ENCODE measurements around the gene DNM1. TPM values are rescaled to one million over a fixed set of nuclear protein-coding genes. Genes with fewer than 3 reads are reported as not detected.

DNM1 gene
- total and polyA plus RNA-seq, 2 experiments from 2014 or later = 14.4 to 37.2 TPM

DNA sequence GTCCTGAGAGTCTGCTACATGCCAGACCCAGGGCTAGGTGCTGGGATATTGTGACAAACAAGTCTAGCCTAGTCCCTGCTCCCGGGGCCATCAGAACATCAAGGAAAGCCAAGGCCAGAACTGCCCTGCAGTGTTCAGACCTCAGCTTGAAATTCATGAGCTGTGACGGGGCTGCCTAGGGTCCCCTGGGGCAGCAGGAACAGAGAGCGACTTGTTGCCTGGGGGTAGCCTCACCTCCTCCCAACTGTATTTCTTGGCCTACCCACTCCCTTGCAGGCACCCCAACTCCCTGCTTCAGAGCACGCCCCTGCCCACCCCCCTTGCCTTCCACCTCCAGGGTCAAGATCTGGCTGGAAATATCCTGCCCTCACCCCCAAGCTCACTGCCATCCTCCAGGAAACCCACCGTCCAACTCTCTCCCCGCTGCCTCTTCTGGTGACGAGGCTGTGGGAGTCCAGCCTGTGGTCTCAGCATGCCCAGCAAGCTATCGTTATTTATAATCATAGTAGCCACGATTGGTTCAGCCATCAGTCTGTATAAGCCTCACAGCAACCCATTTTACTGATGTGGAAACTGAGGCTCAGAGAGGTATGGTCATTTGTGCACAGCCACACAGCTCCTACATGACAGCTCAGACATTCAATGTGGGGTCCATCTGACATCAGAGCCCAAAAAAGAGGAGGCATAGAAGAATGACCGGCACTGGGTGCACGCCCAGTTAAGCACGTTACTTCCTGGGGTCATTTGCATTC lies 10.7 kb downstream of the DNM1 start:
- Histone ChIP-seq H3K79me2 (no peaks in the 10 kb centered on the region), H3K9me2 (replicated peaks; ENCODE audit: insufficient read depth) (no peaks in the 10 kb centered on the region), H3K4me2 (no peak overlapping the region), H3K27ac (no peak overlapping the region), H3K9me3 (ENCODE audit: low read depth) (no peaks in the 10 kb centered on the region), H3K27me3 (no peaks in the 10 kb centered on the region), H4K20me1 (ENCODE audit: insufficient read depth, poor library complexity, severe bottlenecking) (no peaks in the 10 kb centered on the region), H3K4me3 (no peak overlapping the region), H3K36me3 (replicated peaks; ENCODE audit: insufficient read depth, low read depth) (no peaks in the 10 kb centered on the region), H2AFZ (no peak overlapping the region), H3K4me1 (ENCODE audit: insufficient read depth) (peaks cover 15% of the 10 kb centered on the region)
- no peak for DNase-seq (ENCODE audit: low spot score)
- WGBS (ENCODE audit: low lambda C conversion rate, missing lambda C conversion rate) = 92% methylated on average over 11 of the region's 12 CpGs
- TF ChIP-seq, protein P1, sequence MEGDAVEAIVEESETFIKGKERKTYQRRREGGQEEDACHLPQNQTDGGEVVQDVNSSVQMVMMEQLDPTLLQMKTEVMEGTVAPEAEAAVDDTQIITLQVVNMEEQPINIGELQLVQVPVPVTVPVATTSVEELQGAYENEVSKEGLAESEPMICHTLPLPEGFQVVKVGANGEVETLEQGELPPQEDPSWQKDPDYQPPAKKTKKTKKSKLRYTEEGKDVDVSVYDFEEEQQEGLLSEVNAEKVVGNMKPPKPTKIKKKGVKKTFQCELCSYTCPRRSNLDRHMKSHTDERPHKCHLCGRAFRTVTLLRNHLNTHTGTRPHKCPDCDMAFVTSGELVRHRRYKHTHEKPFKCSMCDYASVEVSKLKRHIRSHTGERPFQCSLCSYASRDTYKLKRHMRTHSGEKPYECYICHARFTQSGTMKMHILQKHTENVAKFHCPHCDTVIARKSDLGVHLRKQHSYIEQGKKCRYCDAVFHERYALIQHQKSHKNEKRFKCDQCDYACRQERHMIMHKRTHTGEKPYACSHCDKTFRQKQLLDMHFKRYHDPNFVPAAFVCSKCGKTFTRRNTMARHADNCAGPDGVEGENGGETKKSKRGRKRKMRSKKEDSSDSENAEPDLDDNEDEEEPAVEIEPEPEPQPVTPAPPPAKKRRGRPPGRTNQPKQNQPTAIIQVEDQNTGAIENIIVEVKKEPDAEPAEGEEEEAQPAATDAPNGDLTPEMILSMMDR (IDR thresholded peaks at IDR 0.05; ENCODE audit: poor library complexity) = no peak
- TF ChIP-seq EZH2 (IDR thresholded peaks at IDR 0.05; ENCODE audit: borderline replicate concordance) (no peak), EZH2phosphoT487 (IDR thresholded peaks at IDR 0.05; ENCODE audit: low read depth, severe bottlenecking, unreplicated experiment) (no peak)

DNA sequence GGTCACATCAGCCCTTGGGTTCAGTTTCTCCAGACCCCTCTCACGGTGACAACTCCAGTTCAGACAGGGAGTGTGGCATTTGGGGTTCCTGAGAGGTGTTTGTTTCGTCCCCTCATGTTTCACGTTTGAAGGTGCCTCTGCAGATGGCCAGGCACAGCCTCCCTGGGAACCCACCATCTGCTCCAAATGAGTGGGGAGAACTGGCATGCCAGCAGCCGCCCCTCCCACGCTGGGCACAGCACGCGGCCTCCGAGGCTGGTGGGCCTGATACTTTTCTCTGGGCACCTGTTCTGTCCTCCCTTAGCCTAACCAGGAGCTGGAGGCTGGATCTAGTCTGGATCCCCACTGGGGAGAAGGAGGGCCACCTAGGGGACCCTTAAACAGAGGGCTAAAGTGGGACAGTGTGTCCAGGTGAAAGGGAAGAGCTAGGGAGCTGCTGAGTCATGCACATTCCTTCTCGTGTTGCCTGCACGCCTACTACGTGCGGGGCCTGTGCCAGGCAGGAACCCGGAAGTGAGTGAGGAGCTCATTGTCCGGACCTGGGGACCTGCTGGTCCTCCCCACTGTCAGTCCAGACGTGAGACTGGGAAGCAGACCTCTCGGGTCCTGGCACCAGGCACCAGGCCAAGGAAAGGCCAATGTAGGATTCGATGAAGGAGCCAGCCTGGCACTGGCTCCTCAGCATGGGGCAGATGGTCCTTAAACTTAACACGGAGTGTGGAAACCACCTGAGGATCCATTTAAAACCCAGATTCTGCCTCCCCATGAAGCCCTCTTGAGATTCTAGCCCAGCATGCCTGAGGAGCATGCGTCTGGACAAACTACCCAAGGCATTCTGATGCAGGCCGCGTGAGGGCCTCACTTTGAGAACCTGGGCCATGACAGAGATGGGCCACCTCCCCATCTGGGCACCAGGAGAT lies 11.7 kb downstream of the DNM1 start:
- DNase-seq (ENCODE audit: low spot score) = peak; percentile 7
- Histone ChIP-seq H3K4me1 (ENCODE audit: insufficient read depth) (peaks cover 15% of the 10 kb centered on the region), H3K79me2 (no peaks in the 10 kb centered on the region), H2AFZ (no peak overlapping the region), H3K36me3 (replicated peaks; ENCODE audit: insufficient read depth, low read depth) (no peaks in the 10 kb centered on the region), H3K27ac (peak overlapping the region; percentile 70), H3K27me3 (no peaks in the 10 kb centered on the region), H3K4me3 (no peak overlapping the region), H3K4me2 (no peak overlapping the region), H3K9me3 (ENCODE audit: low read depth) (no peaks in the 10 kb centered on the region), H4K20me1 (ENCODE audit: insufficient read depth, poor library complexity, severe bottlenecking) (no peaks in the 10 kb centered on the region), H3K9me2 (replicated peaks; ENCODE audit: insufficient read depth) (no peaks in the 10 kb centered on the region)
- TF ChIP-seq EZH2phosphoT487 (IDR thresholded peaks at IDR 0.05; ENCODE audit: low read depth, severe bottlenecking, unreplicated experiment) (no peak), EZH2 (IDR thresholded peaks at IDR 0.05; ENCODE audit: borderline replicate concordance) (no peak)
- TF ChIP-seq, protein P1 (IDR thresholded peaks at IDR 0.05; ENCODE audit: poor library complexity) = no peak
- WGBS (ENCODE audit: low lambda C conversion rate, missing lambda C conversion rate) = 81% methylated on average over 21 of the region's 21 CpGs

DNA sequence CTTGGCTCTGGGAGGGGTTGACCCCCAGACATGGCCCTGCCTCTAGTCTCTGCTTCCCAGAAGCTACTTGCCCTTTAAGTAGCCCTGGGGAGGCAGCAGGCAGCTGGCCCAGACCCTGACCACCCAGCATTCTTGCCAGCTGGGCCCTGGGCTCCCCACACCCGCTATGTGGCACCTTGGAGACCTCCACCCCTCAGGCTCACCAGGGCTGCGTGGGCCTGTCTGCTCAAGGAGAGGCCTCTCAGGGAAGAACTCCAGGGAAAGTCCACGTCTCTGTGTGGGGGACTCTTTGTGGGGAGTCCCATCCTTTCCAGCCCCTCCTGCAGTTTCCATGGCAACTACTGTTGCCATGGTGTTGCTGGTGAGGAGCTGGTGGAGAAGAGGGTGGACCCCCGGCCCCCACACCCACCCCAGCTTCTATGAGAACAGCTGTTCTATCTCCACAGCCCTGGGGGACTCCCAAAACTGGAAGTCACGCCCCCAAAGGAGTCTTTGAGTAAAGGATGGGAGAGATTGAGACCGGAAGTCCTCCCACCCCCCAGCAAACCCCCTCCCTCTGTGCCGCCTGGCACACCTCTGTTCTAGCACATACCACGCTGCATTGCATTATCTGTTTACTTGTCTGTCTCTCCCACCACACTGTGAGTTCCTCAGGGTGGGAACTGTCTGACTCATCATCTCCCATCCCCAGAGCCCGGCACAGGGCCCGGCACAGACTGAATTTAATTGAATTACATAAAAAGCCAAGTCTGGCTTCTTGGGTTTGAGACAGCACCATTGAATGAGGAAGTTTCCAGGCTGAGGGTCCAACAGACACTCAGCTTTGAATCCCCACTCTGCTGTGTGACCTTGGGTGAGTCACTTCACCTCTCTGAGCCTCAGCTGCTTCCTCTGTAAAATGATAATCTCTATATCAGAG lies 12.6 kb downstream of the DNM1 start:
- peak overlapping the region; percentile 70 for H3K27ac ChIP-seq
- H3K9me3 ChIP-seq (ENCODE audit: low read depth) = no peaks in the 10 kb centered on the region
- no peak for TF ChIP-seq EZH2phosphoT487 (IDR thresholded peaks at IDR 0.05; ENCODE audit: low read depth, severe bottlenecking, unreplicated experiment)
- TF ChIP-seq EZH2 (IDR thresholded peaks at IDR 0.05; ENCODE audit: borderline replicate concordance) = no peak
- TF ChIP-seq, protein P1 (IDR thresholded peaks at IDR 0.05; ENCODE audit: poor library complexity) = no peak
- no peak overlapping the region for H3K4me2 ChIP-seq
- no peaks in the 10 kb centered on the region for H3K9me2 ChIP-seq (replicated peaks; ENCODE audit: insufficient read depth)
- H2AFZ ChIP-seq = no peak overlapping the region
- peaks cover 15% of the 10 kb centered on the region for H3K4me1 ChIP-seq (ENCODE audit: insufficient read depth)
- no peaks in the 10 kb centered on the region for H3K27me3 ChIP-seq
- H3K36me3 ChIP-seq (replicated peaks; ENCODE audit: insufficient read depth, low read depth) = no peaks in the 10 kb centered on the region
- H3K79me2 ChIP-seq = no peaks in the 10 kb centered on the region
- 61% methylated on average over 10 of the region's 10 CpGs for WGBS (ENCODE audit: low lambda C conversion rate, missing lambda C conversion rate)
- no peak overlapping the region for H3K4me3 ChIP-seq
- H4K20me1 ChIP-seq (ENCODE audit: insufficient read depth, poor library complexity, severe bottlenecking) = no peaks in the 10 kb centered on the region
- peak; percentile 62 for DNase-seq (ENCODE audit: low spot score)
